GM21367 (cell line): ENCODE results near the gene SLC31A1.

Experiments used
- ATAC-seq: cut with Tn5 transposase; IDR thresholded peaks from one replicate; pipeline ENCODE4 v1.9.1; 2021; ENCODE audit not compliant: unreplicated experiment

Gene SLC31A1

GRCh38 chr9:113221003-113221799 is at the start of gene SLC31A1, which contains the start of gene FKBP15:
Gene SLC31A1, plus strand, starts transcription at chr9:113221544. Its CDS starts 34,605 bp downstream, at chr9:113256149.
Gene FKBP15, minus strand, starts transcription at chr9:113221277. Its CDS starts 34 bp downstream, at chr9:113221243.
- peak; percentile 79 for ATAC-seq

GRCh38 chr9:113173341-113173740 is 48.0 kb upstream of the SLC31A1 start:
- no peak for ATAC-seq

- ATAC-seq, result no peak
Measured at GRCh38 chr9:113176803-113177202, 44.5 kb upstream of the SLC31A1 start.

GRCh38 chr9:113177251-113177650 is 44.1 kb upstream of the SLC31A1 start:
- no peak for ATAC-seq

GRCh38 chr9:113178087-113178486 is 43.3 kb upstream of the SLC31A1 start:
- ATAC-seq, result no peak

GRCh38 chr9:113179839-113180238 is 41.5 kb upstream of the SLC31A1 start:
- no peak for ATAC-seq

- no peak for ATAC-seq
Measured at GRCh38 chr9:113181165-113181564, 40.2 kb upstream of the SLC31A1 start.

GRCh38 chr9:113183956-113184488 is 37.3 kb upstream of the SLC31A1 start:
- no peak for ATAC-seq

GRCh38 chr9:113184539-113184938 is 36.8 kb upstream of the SLC31A1 start:
- no peak for ATAC-seq

GRCh38 chr9:113185271-113185670 is 36.1 kb upstream of the SLC31A1 start:
- no peak for ATAC-seq

GRCh38 chr9:113186137-113186755 is 35.1 kb upstream of the SLC31A1 start:
- ATAC-seq, result no peak

GRCh38 chr9:113187929-113188595 is 33.3 kb upstream of the SLC31A1 start:
- no peak for ATAC-seq

GRCh38 chr9:113192455-113192854 is 28.9 kb upstream of the SLC31A1 start:
- ATAC-seq, result no peak

GRCh38 chr9:113199683-113200329 is 21.5 kb upstream of the SLC31A1 start:
- ATAC-seq, result no peak

- ATAC-seq, result no peak
Measured at GRCh38 chr9:113205432-113205831, 15.9 kb upstream of the SLC31A1 start.

- no peak for ATAC-seq
Measured at GRCh38 chr9:113205861-113206260, 15.5 kb upstream of the SLC31A1 start.

GRCh38 chr9:113210815-113211214 is 10.5 kb upstream of the SLC31A1 start:
- no peak for ATAC-seq

GRCh38 chr9:113215132-113215531 is 6.2 kb upstream of the SLC31A1 start:
- ATAC-seq, result no peak

- no peak for ATAC-seq
Measured at GRCh38 chr9:113216406-113216805, 4.9 kb upstream of the SLC31A1 start.

- ATAC-seq, result peak; percentile 38
Measured at GRCh38 chr9:113219186-113219936, 2.0 kb upstream of the SLC31A1 start.
